WTC11 (cell line): ENCODE results near the gene NBPF1. TPM values are rescaled to one million over a fixed set of nuclear protein-coding genes. Genes with fewer than 3 reads are reported as not detected.
A peak's percentile ranks its signal among the peaks of the same experiment; 100 is the strongest.
"Not testable (repeated sequence)": the region's sequence is repeated elsewhere in the genome, so short reads cannot be mapped to it uniquely, and the experiment has no call there.

Experiments
- ATAC-seq: fragments of 200-7000 bp; cut with Tn5 transposase; 2 replicates; pipeline ENCODE4 v1.10.0; 2021; ENCODE audit warnings: mild to moderate bottlenecking, moderate library complexity
- CTCF ChIA-PET: fragments of 300-600 bp; sonication (Branson Sonifier 250); formaldehyde crosslinking; loops from one replicate; lab custom pipeline; 2021; ENCODE audit warnings: antibody characterized with exemption; lab: Charles Lee
- POLR2A ChIA-PET: fragments of 350-600 bp; sonication (Branson Sonifier 250); formaldehyde crosslinking; loops from one replicate; lab custom pipeline; 2021; ENCODE audit warnings: antibody characterized with exemption; lab: Charles Lee
- DNase-seq: peaks from one replicate; pipeline ENCODE4 v3.0.0; 2021; ENCODE audit warnings: low spot score
- H3K27ac Mint-ChIP-seq: 2 replicates; pipeline ENCODE4 v1.8.0; 2021; ENCODE audit warnings: mixed read lengths
- H3K27me3 Mint-ChIP-seq: 2 replicates; pipeline ENCODE4 v1.8.0; 2021; ENCODE audit warnings: low read depth, mild to moderate bottlenecking, moderate library complexity, mixed read lengths
- H3K36me3 Mint-ChIP-seq: 2 replicates; pipeline ENCODE4 v1.8.0; 2021; ENCODE audit warnings: mixed read lengths
- H3K4me1 Mint-ChIP-seq: 2 replicates; pipeline ENCODE4 v1.8.0; 2022; ENCODE audit warnings: mixed read lengths
- H3K4me3 Mint-ChIP-seq: 2 replicates; pipeline ENCODE4 v1.8.0; 2021; ENCODE audit warnings: mild to moderate bottlenecking, moderate library complexity, mixed read lengths
- H3K9me3 Mint-ChIP-seq: 2 replicates; pipeline ENCODE4 v1.8.0; 2021; ENCODE audit warnings: mixed read lengths
- total RNA-seq: library from RNA; stranded (reverse); gene quantifications from 3 replicates; pipeline ENCODE4 v1.2.3, GENCODE V29; 2021

Gene NBPF1
- total RNA-seq, 1 experiment from 2014 or later: 18.3 TPM

DNA sequence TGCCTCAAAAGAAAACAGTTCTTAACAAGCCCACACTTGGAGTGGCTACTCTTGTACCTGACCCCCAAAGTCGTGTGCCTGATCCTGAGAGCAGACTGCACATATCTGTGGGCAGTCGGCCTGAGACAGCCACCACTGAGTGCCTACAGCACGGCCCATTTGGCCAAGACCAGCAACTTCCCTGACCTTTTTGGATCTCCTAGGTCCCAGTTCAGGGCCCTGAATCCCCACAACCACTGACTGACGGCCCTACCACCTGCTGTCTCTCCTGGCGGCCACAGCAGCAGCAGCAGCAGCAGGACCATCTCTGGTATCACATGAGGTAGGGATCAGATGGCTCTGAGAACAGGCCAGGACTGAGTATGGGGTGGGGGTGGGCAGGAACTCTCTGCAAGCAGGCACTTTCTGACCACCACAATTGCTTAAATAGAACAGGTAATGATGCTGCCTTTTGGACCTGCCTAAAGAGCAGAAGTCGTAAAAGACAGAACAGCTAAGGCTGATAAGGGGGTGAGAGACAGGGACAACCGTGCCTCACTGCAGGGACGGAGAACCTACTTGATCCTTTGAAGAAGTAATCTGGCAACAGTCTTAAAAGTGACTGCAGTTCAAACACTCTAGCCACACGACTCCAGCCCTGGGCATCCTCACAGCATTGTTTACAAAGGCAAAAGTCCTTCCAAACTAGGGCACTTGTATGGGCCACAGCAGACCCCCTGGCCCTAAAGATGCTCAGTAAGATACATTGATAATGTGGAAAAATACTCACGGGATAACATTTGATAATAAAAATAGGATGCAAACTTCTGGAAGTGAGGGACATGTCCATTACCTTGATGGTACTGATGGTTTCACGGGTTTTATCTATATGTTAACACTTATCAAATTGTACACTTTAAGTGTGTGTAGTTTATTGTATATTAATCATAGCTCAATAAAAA lies 26.0 kb upstream of the NBPF1 start:
- H3K4me1 Mint-ChIP-seq, H3K27ac Mint-ChIP-seq, H3K4me3 Mint-ChIP-seq, POLR2A ChIA-PET, H3K36me3 Mint-ChIP-seq, H3K27me3 Mint-ChIP-seq, H3K9me3 Mint-ChIP-seq: not testable (repeated sequence)
- DNase-seq (peak; percentile 40), ATAC-seq (peak; percentile 50)
- CTCF ChIA-PET: interaction anchor here (1.0 to 2.2 kb wide), 2 partner anchors 18 kb away, joined by 6 read pairs; no protein-coding TSS in a partner anchor

DNA sequence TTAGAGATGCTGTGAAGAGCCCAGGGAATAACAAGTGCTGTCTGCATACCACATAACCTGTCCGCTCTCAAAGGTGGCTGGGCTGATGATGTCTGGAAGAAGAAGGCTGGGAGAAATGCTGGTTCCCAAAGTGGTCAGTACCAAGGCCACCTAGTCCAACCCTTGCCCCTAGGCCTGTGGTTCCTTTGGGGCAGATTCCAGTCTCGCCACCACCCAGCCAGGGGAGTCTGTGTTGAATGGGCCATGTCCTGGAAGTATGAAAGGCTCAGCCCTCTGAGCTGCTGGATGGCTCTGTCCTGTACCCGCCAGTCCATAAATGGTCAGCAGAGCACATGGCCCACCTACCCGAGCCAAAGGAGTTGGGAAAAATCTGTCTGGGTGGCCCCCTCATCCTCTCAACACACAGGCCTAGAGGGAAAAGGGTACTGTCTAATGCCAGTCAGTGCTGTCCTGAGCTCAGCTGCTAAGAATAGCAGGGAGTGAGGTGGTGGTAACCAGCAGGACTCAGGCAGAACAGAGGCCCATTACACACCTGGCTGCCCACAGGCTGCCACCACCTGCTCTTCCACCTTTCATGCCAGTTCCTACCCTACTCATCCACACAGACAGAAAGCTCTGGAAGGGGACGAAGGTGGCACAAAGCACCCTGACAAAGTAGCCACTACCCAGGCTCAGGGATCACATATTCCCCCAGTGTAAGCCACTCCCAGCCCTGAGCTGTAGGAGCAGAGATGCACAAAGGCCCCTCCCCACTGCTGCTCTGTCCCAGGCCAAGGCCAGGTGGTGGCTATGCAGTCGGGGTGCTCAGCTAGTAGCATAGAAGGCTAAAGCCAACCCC lies 24.8 kb upstream of the NBPF1 start:
- peak; percentile 22 for ATAC-seq
- H3K4me1 Mint-ChIP-seq, POLR2A ChIA-PET: not testable (repeated sequence)

DNA sequence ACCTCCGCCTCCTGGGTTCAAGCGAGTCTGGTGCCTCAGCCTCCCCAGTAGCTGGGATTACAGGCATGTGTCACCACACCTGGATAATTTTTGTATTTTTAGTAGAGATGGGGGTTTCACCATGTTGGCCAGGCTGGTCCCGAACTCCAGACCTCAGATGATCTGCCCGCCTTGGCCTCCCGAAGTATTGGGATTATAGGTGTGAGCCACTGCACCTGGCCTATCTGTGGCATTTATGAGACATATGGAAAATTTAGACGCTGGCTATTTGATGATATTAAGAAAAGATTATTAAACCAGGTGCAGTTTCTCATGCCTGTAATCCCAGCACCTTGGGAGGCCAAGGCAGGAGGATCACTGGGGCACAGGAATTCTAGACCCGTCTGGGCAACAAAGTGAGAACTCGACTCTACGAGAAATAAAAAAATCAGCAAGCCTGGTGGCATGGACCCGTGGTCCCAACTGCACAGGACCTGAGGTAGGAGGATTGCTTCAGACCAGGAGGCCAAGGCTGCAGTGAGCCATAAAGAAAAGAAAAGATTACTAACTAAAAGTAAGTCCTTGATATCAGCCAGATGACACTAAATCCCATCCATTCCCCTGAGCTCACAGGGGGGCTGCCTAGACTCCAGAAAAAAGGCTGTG lies 23.3 kb upstream of the NBPF1 start:
- H3K9me3 Mint-ChIP-seq, H3K27me3 Mint-ChIP-seq, H3K4me1 Mint-ChIP-seq, H3K4me3 Mint-ChIP-seq, POLR2A ChIA-PET, H3K27ac Mint-ChIP-seq, ATAC-seq: not testable (repeated sequence)
- CTCF ChIA-PET: interaction anchor here (2.2 kb wide), 1 partner anchor 16 kb away, joined by 9 read pairs; no protein-coding TSS in a partner anchor
- H3K36me3 Mint-ChIP-seq: peaks cover 12% of the 10 kb centered on the region
- peak; percentile 9 for DNase-seq

More for the DNA sequence above, 24.8 kb upstream of the NBPF1 start:
- not testable (repeated sequence) for H3K27me3 Mint-ChIP-seq, H3K4me3 Mint-ChIP-seq, H3K36me3 Mint-ChIP-seq, H3K27ac Mint-ChIP-seq, H3K9me3 Mint-ChIP-seq
- CTCF ChIA-PET: interaction anchor here (1.0 kb wide), 1 partner anchor 17 kb away, joined by 6 read pairs; no protein-coding TSS in a partner anchor
- DNase-seq: peak; percentile 11

DNA sequence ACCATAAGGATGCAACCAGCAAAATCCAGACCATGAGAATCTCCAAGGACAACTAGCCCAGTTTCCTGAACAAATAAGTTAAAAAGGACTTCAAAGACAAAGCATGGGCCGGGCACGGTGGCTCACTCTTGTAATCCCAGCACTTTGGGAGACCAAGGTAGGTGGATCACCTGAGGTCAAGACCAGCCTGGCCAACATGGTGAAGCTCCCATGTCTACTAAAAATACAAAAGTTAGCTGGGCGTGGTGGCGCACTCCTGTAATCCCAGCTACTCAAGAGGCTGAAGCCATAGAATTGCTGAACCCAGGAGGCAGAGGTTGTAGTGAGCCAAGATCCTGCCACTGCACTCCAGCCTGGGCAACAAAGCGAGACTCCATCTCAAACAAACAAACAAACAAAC lies 22.6 kb upstream of the NBPF1 start:
- H3K27me3 Mint-ChIP-seq, H3K4me1 Mint-ChIP-seq, ATAC-seq, H3K27ac Mint-ChIP-seq, POLR2A ChIA-PET, H3K4me3 Mint-ChIP-seq, H3K9me3 Mint-ChIP-seq: not testable (repeated sequence)
- peaks cover 14% of the 10 kb centered on the region for H3K36me3 Mint-ChIP-seq
- DNase-seq: peak; percentile 13
- CTCF ChIA-PET: interaction anchor here (1.7 to 2.2 kb wide), 2 partner anchors 11 to 15 kb away, joined by 9 to 10 read pairs; no protein-coding TSS in a partner anchor

DNA sequence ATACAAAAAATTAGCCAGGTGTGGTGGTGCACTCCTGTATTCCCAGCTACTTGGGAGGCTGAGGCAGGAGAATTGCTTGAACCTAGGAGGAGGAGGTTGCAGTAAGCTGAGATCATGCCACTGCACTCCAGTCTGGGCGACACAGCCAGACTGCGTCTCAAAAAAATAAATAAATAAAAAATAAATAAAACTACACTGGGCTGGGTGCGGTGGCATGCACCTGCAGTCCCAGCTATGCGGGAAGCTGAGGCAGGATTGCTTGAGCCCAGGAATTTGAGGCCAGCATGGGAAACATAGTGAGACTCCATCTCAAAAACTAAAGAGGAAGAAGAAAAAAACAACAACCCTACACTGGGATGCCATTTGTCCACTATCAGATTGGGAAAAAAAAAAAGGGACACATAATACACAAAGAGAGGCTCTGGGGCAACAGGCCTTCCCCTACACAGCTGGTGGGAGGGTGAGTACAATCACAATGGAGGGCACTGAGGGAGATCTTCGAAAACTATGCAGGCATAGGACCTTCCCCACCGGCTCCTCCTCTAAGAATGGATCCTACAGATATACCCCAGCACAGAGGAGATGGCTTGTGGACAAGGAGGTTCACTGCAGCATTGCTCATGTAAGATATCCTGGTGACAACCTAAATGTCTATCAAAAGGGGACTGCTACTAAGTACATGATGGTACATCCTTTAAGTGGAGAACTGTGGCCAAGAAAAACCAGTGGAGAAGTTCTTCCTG lies 20.3 kb upstream of the NBPF1 start:
- H3K27ac Mint-ChIP-seq, H3K27me3 Mint-ChIP-seq, ATAC-seq, H3K4me3 Mint-ChIP-seq, H3K4me1 Mint-ChIP-seq, H3K9me3 Mint-ChIP-seq, POLR2A ChIA-PET: not testable (repeated sequence)
- peak; percentile 8 for DNase-seq
- H3K36me3 Mint-ChIP-seq: peaks cover 23% of the 10 kb centered on the region
- CTCF ChIA-PET: interaction anchor here (1.4 to 2.0 kb wide), 2 partner anchors 9 to 13 kb away, joined by 4 to 8 read pairs; no protein-coding TSS in a partner anchor

DNA sequence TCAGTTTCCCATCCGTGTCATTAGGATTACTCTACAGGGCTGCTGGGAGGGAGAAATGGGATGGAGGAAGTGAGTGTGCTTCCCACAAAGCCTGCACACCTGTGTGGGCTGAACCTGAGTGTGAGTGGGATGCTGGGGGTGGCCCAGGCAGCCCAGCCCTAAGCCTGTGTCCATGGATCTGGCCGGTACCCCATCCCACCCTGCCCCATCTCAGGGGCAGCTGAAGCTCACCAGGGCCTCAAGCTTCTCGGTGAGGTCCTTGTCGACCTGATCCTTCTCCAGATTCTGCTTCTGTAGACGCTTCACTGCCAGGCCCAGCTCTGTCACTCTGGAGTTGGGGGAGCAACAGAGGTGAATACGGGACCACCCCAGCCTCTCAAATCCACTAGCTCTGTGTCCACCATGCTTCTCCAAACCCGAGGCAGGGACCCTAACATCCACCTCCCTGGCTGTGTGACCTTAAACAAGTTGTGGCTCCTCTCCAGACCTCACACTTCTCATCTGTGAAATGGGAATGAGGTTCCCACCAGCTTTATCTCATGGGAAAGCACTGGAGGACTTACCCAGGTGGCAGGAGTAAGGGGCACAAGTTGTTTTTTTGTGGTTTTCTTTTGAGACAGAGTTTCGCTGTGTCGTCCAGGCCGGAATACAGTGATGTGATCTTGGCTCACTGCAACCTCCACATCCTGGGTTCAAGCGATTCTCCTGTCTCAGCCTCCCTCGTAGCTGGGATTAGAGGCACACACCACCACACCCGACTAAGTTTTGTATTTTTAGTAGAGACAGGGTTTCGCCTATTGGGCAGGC lies 18.9 kb upstream of the NBPF1 start:
- H3K4me3 Mint-ChIP-seq, POLR2A ChIA-PET, H3K27ac Mint-ChIP-seq, H3K9me3 Mint-ChIP-seq, DNase-seq, ATAC-seq, H3K27me3 Mint-ChIP-seq, H3K4me1 Mint-ChIP-seq: not testable (repeated sequence)
- peaks cover 31% of the 10 kb centered on the region for H3K36me3 Mint-ChIP-seq
- CTCF ChIA-PET: interaction anchor here (1.4 to 2.0 kb wide), 2 partner anchors 8 to 11 kb away, joined by 4 to 8 read pairs; no protein-coding TSS in a partner anchor
